DND-41 (cell line): ENCODE results near the gene EED.

Experiments used
- ATAC-seq: fragments of 200-7000 bp; cut with Tn5 transposase; 3 replicates; pipeline ENCODE4 v1.9.1; 2021; ENCODE audit warnings: low read depth; ENCODE audit not compliant: insufficient read depth
- DNase-seq: peaks from one replicate; pipeline ENCODE4 v3.0.0-alpha.2; 2020
- H2AFZ ChIP-seq: 2 replicates; pipeline ENCODE4 v1.6.0; 2012; ENCODE audit warnings: low read depth, low read length
- H3K27ac ChIP-seq: 2 replicates; pipeline ENCODE4 v1.5.1; 2012; ENCODE audit warnings: low read length, inconsistent platforms
- H3K27me3 ChIP-seq: fragments of 200-600 bp; sonication (generic); 2 replicates; pipeline ENCODE4 v1.6.0; 2012; ENCODE audit warnings: low read length, mild to moderate bottlenecking, inconsistent platforms; ENCODE audit not compliant: insufficient read depth, poor library complexity
- H3K36me3 ChIP-seq: 2 replicates; pipeline ENCODE4 v1.5.1; 2012; ENCODE audit warnings: low read length, inconsistent platforms; ENCODE audit not compliant: insufficient read depth
- H3K4me1 ChIP-seq: 2 replicates; pipeline ENCODE4 v1.5.1; 2012; ENCODE audit warnings: mild to moderate bottlenecking, low read length; ENCODE audit not compliant: insufficient read depth
- H3K4me2 ChIP-seq: 2 replicates; pipeline ENCODE4 v1.6.0; 2012; ENCODE audit warnings: mild to moderate bottlenecking, moderate library complexity, low read length, inconsistent platforms; ENCODE audit not compliant: insufficient read depth
- H3K4me3 ChIP-seq, 2 experiments: fragments of 200-600 bp in 1 of 2; shearing (Covaris generic) in 1 of 2; 2 replicates each; pipeline ENCODE4 v1.5.1; 2012 to 2016; ENCODE audit warnings: inconsistent platforms in 2 of 2, low read length in 2 of 2, mild to moderate bottlenecking in 2 of 2, low read depth in 1 of 2, moderate library complexity in 1 of 2
- H3K79me2 ChIP-seq: 2 replicates; pipeline ENCODE4 v1.6.0; 2012; ENCODE audit warnings: low read length, inconsistent platforms; ENCODE audit not compliant: insufficient read depth
- H3K9ac ChIP-seq: 2 replicates; pipeline ENCODE4 v1.6.0; 2012; ENCODE audit warnings: low read depth, mild to moderate bottlenecking, inconsistent platforms, low read length, moderate library complexity
- H3K9me3 ChIP-seq: 2 replicates; pipeline ENCODE4 v1.5.1; 2012; ENCODE audit warnings: low read length, moderate library complexity, mild to moderate bottlenecking, inconsistent platforms; ENCODE audit not compliant: insufficient read depth, severe bottlenecking
- H4K20me1 ChIP-seq: 2 replicates; pipeline ENCODE4 v1.6.0; 2012; ENCODE audit warnings: low read length; ENCODE audit not compliant: insufficient read depth
- EZH2 ChIP-seq: IDR thresholded peaks from 3 replicates; pipeline ENCODE4 v1.6.1; 2012; ENCODE audit warnings: borderline replicate concordance, low read depth, mild to moderate bottlenecking, moderate library complexity, low read length, inconsistent platforms; ENCODE audit not compliant: severe bottlenecking
- TF ChIP-seq, protein P1 (sequence below): IDR thresholded peaks from 2 replicates; pipeline ENCODE4 v1.5.1; 2012; ENCODE audit warnings: borderline replicate concordance, low read length, moderate library complexity, mild to moderate bottlenecking; ENCODE audit not compliant: poor library complexity, severe bottlenecking; ENCODE audit errors: extremely low read depth

EED gene

GRCh38 chr11:86274503-86274902 lies 29.9 kb downstream of the EED start:
- DNase-seq, result no peak
- peak; percentile 48; the same call in 2 of the 3 replicates for ATAC-seq
- no peaks in the 10 kb centered on the region for H3K9me3 ChIP-seq
- peaks cover 54% of the 10 kb centered on the region for H3K79me2 ChIP-seq
- peaks cover 11% of the 10 kb centered on the region for H4K20me1 ChIP-seq
- H3K27me3 ChIP-seq, result no peaks in the 10 kb centered on the region
- H3K9ac ChIP-seq, result no peak overlapping the region
- H3K4me1 ChIP-seq, result no peaks in the 10 kb centered on the region
- no peak overlapping the region for H3K4me2 ChIP-seq
- H3K4me3 ChIP-seq, result no peak overlapping the region
- peaks cover 63% of the 10 kb centered on the region for H3K36me3 ChIP-seq
- TF ChIP-seq, protein P1, sequence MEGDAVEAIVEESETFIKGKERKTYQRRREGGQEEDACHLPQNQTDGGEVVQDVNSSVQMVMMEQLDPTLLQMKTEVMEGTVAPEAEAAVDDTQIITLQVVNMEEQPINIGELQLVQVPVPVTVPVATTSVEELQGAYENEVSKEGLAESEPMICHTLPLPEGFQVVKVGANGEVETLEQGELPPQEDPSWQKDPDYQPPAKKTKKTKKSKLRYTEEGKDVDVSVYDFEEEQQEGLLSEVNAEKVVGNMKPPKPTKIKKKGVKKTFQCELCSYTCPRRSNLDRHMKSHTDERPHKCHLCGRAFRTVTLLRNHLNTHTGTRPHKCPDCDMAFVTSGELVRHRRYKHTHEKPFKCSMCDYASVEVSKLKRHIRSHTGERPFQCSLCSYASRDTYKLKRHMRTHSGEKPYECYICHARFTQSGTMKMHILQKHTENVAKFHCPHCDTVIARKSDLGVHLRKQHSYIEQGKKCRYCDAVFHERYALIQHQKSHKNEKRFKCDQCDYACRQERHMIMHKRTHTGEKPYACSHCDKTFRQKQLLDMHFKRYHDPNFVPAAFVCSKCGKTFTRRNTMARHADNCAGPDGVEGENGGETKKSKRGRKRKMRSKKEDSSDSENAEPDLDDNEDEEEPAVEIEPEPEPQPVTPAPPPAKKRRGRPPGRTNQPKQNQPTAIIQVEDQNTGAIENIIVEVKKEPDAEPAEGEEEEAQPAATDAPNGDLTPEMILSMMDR, result peak; percentile 39
- no peak for TF ChIP-seq EZH2
- no peak overlapping the region for H3K27ac ChIP-seq
- no peak overlapping the region for H2AFZ ChIP-seq

GRCh38 chr11:86274999-86275398 lies 30.4 kb downstream of the EED start:
- no peak for ATAC-seq
- H3K79me2 ChIP-seq, result peaks cover 49% of the 10 kb centered on the region

DNA sequence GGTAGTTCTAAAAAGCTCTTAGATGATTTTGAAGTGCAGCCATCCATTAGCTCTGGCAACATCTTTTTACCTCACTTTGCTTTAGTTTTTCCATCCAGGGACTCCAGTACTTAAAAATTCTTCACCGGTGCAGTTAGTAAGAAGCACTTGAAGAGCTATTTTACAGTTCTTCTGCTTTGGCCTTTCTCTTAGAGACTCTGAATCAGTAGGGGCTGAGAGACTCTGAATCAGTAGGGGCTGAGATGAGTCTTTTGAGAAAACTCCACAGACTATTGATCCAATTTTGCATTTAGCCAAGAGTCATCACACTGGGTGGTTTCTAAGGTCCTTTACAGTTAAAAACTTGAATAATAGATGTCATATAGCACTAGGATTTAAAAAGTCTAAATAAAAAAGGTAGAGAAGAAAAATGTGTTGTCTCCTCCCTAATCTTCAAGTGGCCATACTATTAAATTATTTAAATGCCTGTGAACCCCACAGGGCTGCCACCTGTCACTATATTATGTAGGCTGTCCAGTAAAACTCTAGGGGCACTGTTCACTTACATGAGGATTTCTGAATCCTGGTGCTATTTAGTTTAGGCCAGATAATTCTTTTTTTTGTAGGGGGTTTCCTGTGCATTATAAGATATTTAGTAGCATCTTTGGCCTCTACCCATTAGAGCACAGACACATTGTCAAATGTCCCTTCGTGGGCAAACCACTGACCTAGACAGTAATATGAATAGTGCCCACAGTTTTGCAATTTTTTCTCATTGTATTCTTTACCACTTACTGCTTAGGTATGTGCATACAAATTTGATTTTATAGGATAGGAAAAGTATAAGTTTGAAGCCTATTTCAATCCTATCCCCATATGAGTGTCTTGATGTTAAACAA lies 31.2 kb downstream of the EED start:
- Histone ChIP-seq H2AFZ (no peak overlapping the region), H3K9me3 (no peaks in the 10 kb centered on the region), H3K4me3 (no peak overlapping the region), H3K4me2 (no peak overlapping the region), H3K9ac (no peak overlapping the region), H3K4me1 (no peaks in the 10 kb centered on the region), H3K36me3 (peaks cover 64% of the 10 kb centered on the region), H4K20me1 (peaks cover 13% of the 10 kb centered on the region), H3K27ac (no peak overlapping the region), H3K27me3 (no peaks in the 10 kb centered on the region), H3K79me2 (peaks cover 42% of the 10 kb centered on the region)
- TF ChIP-seq EZH2, result no peak
- TF ChIP-seq, protein P1, result no peak
- DNase-seq, result no peak
- no peak for ATAC-seq

More at GRCh38 chr11:86274999-86275398, 30.4 kb downstream of the EED start:
- no peaks in the 10 kb centered on the region for H3K9me3 ChIP-seq
- H4K20me1 ChIP-seq, result peaks cover 11% of the 10 kb centered on the region
- H2AFZ ChIP-seq, result no peak overlapping the region
- H3K27ac ChIP-seq, result no peak overlapping the region
- no peak for DNase-seq
- no peak for TF ChIP-seq EZH2
- TF ChIP-seq, protein P1, result no peak
- no peaks in the 10 kb centered on the region for H3K4me1 ChIP-seq
- peaks cover 62% of the 10 kb centered on the region for H3K36me3 ChIP-seq
- H3K27me3 ChIP-seq, result no peaks in the 10 kb centered on the region
- H3K4me3 ChIP-seq, result no peak overlapping the region
- no peak overlapping the region for H3K4me2 ChIP-seq
- no peak overlapping the region for H3K9ac ChIP-seq
